ENCODE results near the gene LAGE3.
"Not testable (repeated sequence)": the region's sequence is repeated elsewhere in the genome, so short reads cannot be mapped to it uniquely, and the experiment has no call there.

Gene LAGE3

GRCh38 chrX:154502098-154502497 is 23.0 kb upstream of the LAGE3 start:
- no peak for DNase-seq (ENCODE audit: low read depth)

DNA sequence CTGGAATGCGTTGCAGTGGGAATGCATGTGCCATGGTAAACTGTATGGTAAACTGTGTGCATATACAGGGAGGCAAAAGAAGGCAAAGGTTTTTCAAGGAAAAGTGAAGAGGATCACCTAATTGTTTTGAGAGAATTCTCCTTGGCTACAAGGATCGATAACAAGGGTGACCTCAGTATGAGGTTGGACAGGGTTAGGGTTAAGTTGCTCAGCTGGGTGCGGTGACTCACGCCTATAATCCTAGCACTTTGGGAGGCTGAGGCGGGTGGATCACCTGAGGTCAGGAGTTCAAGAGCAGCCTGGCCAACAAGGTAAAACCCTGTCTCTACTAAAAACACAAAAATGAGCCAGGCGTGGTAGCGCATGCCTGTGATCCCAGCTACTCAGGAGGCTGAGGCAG is 22.3 kb upstream of the LAGE3 start:
- not testable (repeated sequence) for DNase-seq (ENCODE audit: low read depth)

- not testable (repeated sequence) for DNase-seq (ENCODE audit: low read depth)
Measured at GRCh38 chrX:154496591-154497137, 17.6 kb upstream of the LAGE3 start.

GRCh38 chrX:154495472-154495922 is 16.4 kb upstream of the LAGE3 start:
- no peak for DNase-seq (ENCODE audit: low read depth)

DNA sequence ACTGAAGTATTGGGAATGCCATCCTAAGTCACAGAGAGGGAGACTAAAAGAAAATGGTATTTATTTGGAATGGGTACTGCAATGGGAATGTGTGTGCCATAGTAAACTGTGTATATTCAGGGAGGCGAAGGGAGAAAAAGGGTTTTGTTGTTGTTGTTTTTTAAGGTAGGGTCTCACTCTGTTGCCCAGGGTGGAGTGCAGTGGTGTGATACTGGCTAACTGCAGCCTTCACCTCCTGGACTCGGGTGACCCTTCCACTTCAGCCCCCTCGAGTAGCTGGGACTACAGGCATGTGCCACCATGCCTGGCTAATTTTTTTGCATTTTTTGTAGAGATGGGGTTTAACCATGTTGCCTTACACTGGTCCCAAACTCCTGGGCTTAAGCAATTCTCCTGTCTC is 15.6 kb upstream of the LAGE3 start:
- no peak for DNase-seq (ENCODE audit: low read depth)

- DNase-seq (ENCODE audit: low read depth) = peak; percentile 67
Measured at GRCh38 chrX:154490414-154491083, 11.5 kb upstream of the LAGE3 start, which contains the start of gene SLC10A3. TSS of gene SLC10A3 (minus strand) at chrX:154490629. CDS start at chrX:154488940, 1,689 bp downstream.

DNA sequence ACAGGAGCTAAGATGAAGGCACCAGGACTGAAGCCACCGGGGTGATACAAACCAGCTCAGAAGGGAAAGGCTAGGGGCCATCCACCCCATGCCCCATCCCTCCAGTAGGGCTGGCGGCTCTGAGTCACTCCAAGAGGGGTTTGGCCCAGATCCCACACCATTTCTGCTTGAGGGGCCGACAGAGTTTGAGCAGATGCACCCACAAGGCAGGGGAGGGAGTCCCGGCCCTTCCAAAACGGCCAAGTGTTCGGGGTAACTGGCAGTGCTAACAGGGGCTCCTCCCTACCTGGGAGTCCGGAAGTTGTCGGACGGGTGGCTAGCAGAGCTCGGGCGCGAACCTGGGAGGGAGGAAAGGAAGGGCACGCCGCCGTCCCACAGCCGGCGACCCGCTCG is 10.9 kb upstream of the LAGE3 start:
- no peak for DNase-seq (ENCODE audit: low read depth)

- DNase-seq (ENCODE audit: low read depth) = no peak
Measured at GRCh38 chrX:154489182-154489581, 10.1 kb upstream of the LAGE3 start.

DNA sequence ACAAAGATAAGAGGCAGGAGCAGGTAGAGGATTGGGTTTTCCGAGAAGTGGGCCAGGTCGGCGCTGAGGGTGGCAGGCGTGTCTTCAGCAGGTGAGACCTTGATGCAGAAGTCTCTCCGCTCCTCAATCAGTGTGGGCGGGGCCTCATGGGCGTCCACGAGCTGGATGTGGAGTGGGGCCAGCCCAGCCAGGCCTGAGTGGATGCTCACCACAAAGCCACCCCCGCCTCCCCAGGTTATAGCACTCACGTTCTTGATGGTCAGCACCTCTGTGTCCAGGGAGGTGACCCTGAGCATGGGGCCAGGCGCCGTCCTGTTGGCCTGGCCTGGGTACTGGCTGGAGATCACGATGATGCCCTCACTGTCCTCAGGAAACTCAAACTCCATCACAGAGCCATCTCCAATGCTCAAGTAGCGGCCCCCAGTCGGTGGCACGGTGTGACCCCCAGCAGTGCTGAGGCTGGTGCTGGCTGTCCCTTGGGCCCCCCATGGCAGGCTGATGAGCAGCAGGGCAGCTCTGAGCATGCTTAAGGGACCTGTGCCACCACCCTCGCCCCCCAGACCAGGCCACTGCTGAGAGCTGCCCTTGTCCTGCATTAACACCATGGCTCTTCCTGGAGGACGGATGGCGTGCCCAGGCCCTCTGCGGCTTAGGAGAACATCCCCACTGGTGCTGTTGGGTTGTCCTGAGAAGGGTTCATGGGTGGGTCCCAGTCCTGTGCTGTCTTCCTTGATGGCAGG is 9.4 kb upstream of the LAGE3 start:
- no peak for DNase-seq (ENCODE audit: low read depth)

DNA sequence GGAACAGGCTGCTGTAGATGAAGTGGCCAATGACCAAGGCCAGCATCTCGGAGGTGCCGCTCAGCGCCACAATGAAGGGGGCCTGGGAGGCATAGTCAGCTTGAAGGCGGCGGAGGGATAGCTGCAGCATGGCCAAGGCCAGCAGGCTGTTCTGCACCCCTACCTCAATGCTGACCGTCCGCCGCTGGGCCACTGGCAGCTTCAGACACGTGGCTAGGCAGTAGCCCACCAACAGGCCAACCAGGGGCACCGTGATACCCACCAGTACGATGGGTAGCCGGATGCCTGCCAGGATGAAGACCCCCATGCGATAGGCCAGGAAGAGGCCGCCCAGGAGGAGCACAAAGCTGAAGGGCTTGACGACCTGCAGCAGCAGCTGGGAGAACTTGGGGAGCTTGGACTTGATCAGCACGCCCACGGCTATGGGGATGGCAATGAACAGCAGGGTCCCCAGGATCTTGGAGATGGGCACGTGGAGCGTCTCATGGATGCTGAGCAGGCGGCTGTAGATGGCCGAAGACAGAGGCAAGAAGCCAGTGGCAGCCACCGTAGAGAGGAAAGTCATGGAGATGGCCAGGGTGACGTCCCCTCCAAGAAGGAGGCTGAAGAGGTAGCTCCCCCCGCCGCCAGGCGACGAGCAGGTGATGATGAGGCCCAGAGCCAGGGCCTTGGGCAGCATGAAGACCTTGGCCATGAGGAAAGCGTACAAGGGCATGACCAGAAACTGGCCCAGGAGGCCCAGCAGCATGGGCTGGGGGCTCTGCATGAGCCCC is 8.6 kb upstream of the LAGE3 start:
- DNase-seq (ENCODE audit: low read depth) = no peak

- DNase-seq (ENCODE audit: low read depth) = no peak
Measured at GRCh38 chrX:154486396-154487207, 7.5 kb upstream of the LAGE3 start, which contains the start of gene UBL4A. TSS of gene UBL4A (minus strand) at chrX:154486615. CDS start at chrX:154486584, 31 bp downstream.

DNA sequence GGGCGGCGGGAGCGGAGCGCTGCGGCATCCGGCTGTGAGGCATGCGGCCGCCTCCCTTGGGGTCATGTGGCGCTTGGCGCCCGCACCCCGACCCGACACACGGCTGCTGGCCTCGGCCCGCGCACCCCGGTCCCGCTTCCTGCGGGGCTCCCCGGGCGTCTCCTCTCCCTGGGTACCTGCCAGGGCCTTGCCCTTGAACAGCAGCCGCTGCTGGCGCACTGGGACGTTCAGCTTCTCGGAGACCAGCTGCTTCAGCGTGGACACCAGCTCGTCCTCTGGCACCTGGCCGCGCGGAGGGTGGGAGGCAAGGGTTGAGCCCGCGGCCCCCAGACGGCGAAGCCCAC is 6.9 kb upstream of the LAGE3 start:
- DNase-seq (ENCODE audit: low read depth) = no peak

GRCh38 chrX:154485150-154486051 is 6.3 kb upstream of the LAGE3 start:
- DNase-seq (ENCODE audit: low read depth) = no peak

- no peak for DNase-seq (ENCODE audit: low read depth)
Measured at GRCh38 chrX:154484255-154485149, 5.4 kb upstream of the LAGE3 start.

DNA sequence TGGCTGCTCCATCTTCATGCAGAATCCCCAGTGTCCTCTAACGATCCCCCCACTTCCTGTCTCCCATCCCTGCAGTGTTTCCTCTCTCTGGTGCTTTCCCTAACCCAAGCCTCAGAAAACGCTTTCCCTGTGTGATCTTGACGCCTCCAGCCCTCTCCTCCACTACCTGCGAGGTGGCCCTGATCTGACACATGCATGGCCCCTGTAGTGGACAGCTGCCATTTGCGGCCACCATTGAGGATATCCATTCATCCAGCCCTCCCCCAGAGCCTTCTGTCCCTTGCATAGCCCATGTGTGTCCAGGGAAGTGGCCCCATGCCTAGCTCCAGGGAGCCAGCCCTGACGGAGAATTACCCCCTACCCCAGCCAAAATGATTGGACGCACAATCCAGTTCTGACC is 4.2 kb upstream of the LAGE3 start:
- no peak for DNase-seq (ENCODE audit: low read depth)

- no peak for DNase-seq (ENCODE audit: low read depth)
Measured at GRCh38 chrX:154482786-154483185, 3.7 kb upstream of the LAGE3 start.

GRCh38 chrX:154481911-154482601 is 3.0 kb upstream of the LAGE3 start:
- no peak for DNase-seq (ENCODE audit: low read depth)

GRCh38 chrX:154481195-154481594 is 2.1 kb upstream of the LAGE3 start:
- DNase-seq (ENCODE audit: low read depth) = no peak
